Neuronal stem cell (in vitro differentiated cells): ENCODE results near the gene TBL2.

Experiments used
- DNase-seq: peaks from one replicate; pipeline ENCODE4 v3.0.0-alpha.2; 2013; ENCODE audit warnings: low spot score
- H2AFZ ChIP-seq: one replicate; pipeline ENCODE4 v1.6.1; 2013; ENCODE audit warnings: mild to moderate bottlenecking, low read length, inconsistent platforms
- H2AK5ac ChIP-seq: 2 replicates; pipeline ENCODE4 v1.6.1; 2013; ENCODE audit warnings: low read depth, mild to moderate bottlenecking, inconsistent platforms, low read length, moderate library complexity, mixed read lengths
- H2BK120ac ChIP-seq: 2 replicates; pipeline ENCODE4 v1.6.1; 2013; ENCODE audit warnings: low read depth, mild to moderate bottlenecking, inconsistent platforms, low read length, moderate library complexity, mixed read lengths
- H2BK12ac ChIP-seq: one replicate; pipeline ENCODE4 v1.6.1; 2013; ENCODE audit warnings: low read length, inconsistent platforms
- H2BK15ac ChIP-seq: 2 replicates; pipeline ENCODE4 v1.6.1; 2013; ENCODE audit warnings: mild to moderate bottlenecking, low read length, inconsistent platforms, mixed read lengths
- H2BK5ac ChIP-seq: one replicate; pipeline ENCODE4 v1.6.1; 2013; ENCODE audit warnings: inconsistent platforms, mild to moderate bottlenecking, low read length, moderate library complexity
- H3K14ac ChIP-seq: one replicate; pipeline ENCODE4 v1.6.1; 2013; ENCODE audit warnings: low read length, inconsistent platforms
- H3K18ac ChIP-seq: 2 replicates; pipeline ENCODE4 v1.6.1; 2013; ENCODE audit warnings: low read length, inconsistent platforms
- H3K23ac ChIP-seq: 2 replicates; pipeline ENCODE4 v1.6.1; 2013; ENCODE audit warnings: low read depth, mild to moderate bottlenecking, mixed read lengths, low read length, inconsistent platforms; ENCODE audit not compliant: poor library complexity
- H3K27ac ChIP-seq: replicated peaks from 3 replicates; pipeline ENCODE4 v1.5.1; 2013; ENCODE audit warnings: low read length, inconsistent platforms
- H3K27me3 ChIP-seq, 3 experiments: 2 replicates each; pipeline ENCODE4 v1.6.1; 2013; ENCODE audit warnings: low read length in 3 of 3, mild to moderate bottlenecking in 2 of 3, inconsistent platforms in 1 of 3, low read depth in 1 of 3, mixed read lengths in 1 of 3, moderate library complexity in 1 of 3; ENCODE audit not compliant: control insufficient read depth in 3 of 3, insufficient read depth in 3 of 3
- H3K36me3 ChIP-seq, 2 donors: replicated peaks in 1 of 2; 2 replicates each; pipeline ENCODE4 v1.6.1; 2013; ENCODE audit warnings: low read length in 2 of 2; ENCODE audit not compliant: control insufficient read depth in 2 of 2, insufficient read depth in 2 of 2
- H3K4ac ChIP-seq: 2 replicates; pipeline ENCODE4 v1.6.1; 2013; ENCODE audit warnings: inconsistent platforms, mild to moderate bottlenecking, low read length, moderate library complexity
- H3K4me1 ChIP-seq, 2 donors: 1 replicate in 1 of 2; 2 replicates in 1 of 2; pipeline ENCODE4 v1.6.1; 2013; ENCODE audit warnings: low read length in 2 of 2, low read depth in 1 of 2; ENCODE audit not compliant: control insufficient read depth in 2 of 2, insufficient read depth in 1 of 2
- H3K4me2 ChIP-seq: one replicate; pipeline ENCODE4 v1.6.1; 2013; ENCODE audit warnings: mild to moderate bottlenecking, low read length, inconsistent platforms; ENCODE audit not compliant: insufficient read depth, poor library complexity, severe bottlenecking
- H3K4me3 ChIP-seq, 2 donors: 2 replicates each; pipeline ENCODE4 v1.5.1; 2013; ENCODE audit warnings: low read length in 2 of 2, mild to moderate bottlenecking in 2 of 2, inconsistent platforms in 1 of 2, moderate library complexity in 1 of 2
- H3K79me1 ChIP-seq: one replicate; pipeline ENCODE4 v1.6.1; 2013; ENCODE audit warnings: low read depth, mild to moderate bottlenecking, inconsistent platforms, low read length, moderate library complexity
- H3K9ac ChIP-seq: one replicate; pipeline ENCODE4 v1.6.1; 2013; ENCODE audit warnings: mild to moderate bottlenecking, low read depth, low read length, inconsistent platforms; ENCODE audit not compliant: poor library complexity
- H3K9me3 ChIP-seq, 2 donors: replicated peaks in 1 of 2; 2 replicates each; pipeline versions ENCODE3 to v1.6.1; 2013; ENCODE audit warnings: low read length in 2 of 2, mild to moderate bottlenecking in 2 of 2, inconsistent platforms in 1 of 2, low read depth in 1 of 2, mixed read lengths in 1 of 2, moderate library complexity in 1 of 2; ENCODE audit not compliant: control insufficient read depth in 2 of 2, insufficient read depth in 1 of 2
- H4K8ac ChIP-seq: one replicate; pipeline ENCODE4 v1.6.1; 2013; ENCODE audit warnings: low read depth, mild to moderate bottlenecking, inconsistent platforms, low read length, moderate library complexity
- H4K91ac ChIP-seq: one replicate; pipeline ENCODE4 v1.6.1; 2013; ENCODE audit warnings: low read length, low read depth, mild to moderate bottlenecking, inconsistent platforms; ENCODE audit not compliant: poor library complexity
- WGBS, 2 donors: extraction: QIAGEN DNeasy Blood & Tissue Kit; methylation state at CpG; one replicate each; pipeline ENCODE4 v1.1.7; 2013; ENCODE audit warnings: missing lambda C conversion rate in 2 of 2, mixed read lengths in 1 of 2; ENCODE audit not compliant: insufficient read length in 2 of 2, insufficient replicate concordance in 1 of 2; ENCODE audit errors: extremely low coverage in 2 of 2; 5-methylcytosine and 5-hydroxymethylcytosine counted together

TBL2 gene

GRCh38 chr7:73521636-73522104 lies 56.7 kb downstream of the TBL2 start:
- H2AK5ac ChIP-seq: peak overlapping the region; percentile 75
- peaks cover 2 to 5% of the 10 kb centered on the region in 2 donors for H3K4me1 ChIP-seq
- H3K36me3 ChIP-seq: peaks cover 11 to 37% of the 10 kb centered on the region in 2 donors
- no peak overlapping the region for H3K4ac ChIP-seq
- H3K14ac ChIP-seq: peak overlapping the region; percentile 82
- peak overlapping the region; percentile 99 for H3K9ac ChIP-seq
- DNase-seq: peak; percentile 54
- H2BK12ac ChIP-seq: no peak overlapping the region
- H3K9me3 ChIP-seq: no peaks in the 10 kb centered on the region
- H3K79me1 ChIP-seq: peaks cover 2% of the 10 kb centered on the region
- peak overlapping the region; percentile 79 to 98 for H3K4me3 ChIP-seq
- H2BK15ac ChIP-seq: no peak overlapping the region
- no CpG with 5 or more reads among the region's 62 CpGs for WGBS, 2 donors
- H3K23ac ChIP-seq: peak overlapping the region; percentile 85
- no peak overlapping the region for H4K91ac ChIP-seq
- peak overlapping the region; percentile 88 for H2AFZ ChIP-seq
- peak overlapping the region; percentile 65 for H4K8ac ChIP-seq
- H3K27ac ChIP-seq: peak overlapping the region; percentile 99
- peak overlapping the region; percentile 45 for H3K4me2 ChIP-seq
- peak overlapping the region; percentile 87 for H2BK120ac ChIP-seq
- peak overlapping the region; percentile 93 for H2BK5ac ChIP-seq
- peak overlapping the region; percentile 100 for H3K18ac ChIP-seq
- no peaks in the 10 kb centered on the region for H3K27me3 ChIP-seq

GRCh38 chr7:73520673-73521635 lies 57.4 kb downstream of the TBL2 start:
- no peak overlapping the region for H2BK120ac ChIP-seq
- no peak overlapping the region for H4K91ac ChIP-seq
- peak overlapping the region; percentile 100 for H3K18ac ChIP-seq
- peak overlapping the region; percentile 88 for H2AFZ ChIP-seq
- H4K8ac ChIP-seq: peak overlapping the region; percentile 65
- peak overlapping the region; percentile 75 for H2AK5ac ChIP-seq
- no peak overlapping the region for H2BK12ac ChIP-seq
- H3K14ac ChIP-seq: peak overlapping the region; percentile 21
- no peaks in the 10 kb centered on the region for H3K27me3 ChIP-seq
- no peaks in the 10 kb centered on the region for H3K9me3 ChIP-seq
- H3K27ac ChIP-seq: peak overlapping the region; percentile 99
- DNase-seq: no peak
- H3K23ac ChIP-seq: peak overlapping the region; percentile 80
- H2BK15ac ChIP-seq: no peak overlapping the region
- H3K4me3 ChIP-seq: peak overlapping the region; percentile 79 to 98
- peak overlapping the region; percentile 51 for H3K4me2 ChIP-seq
- peaks cover 11 to 44% of the 10 kb centered on the region in 2 donors for H3K36me3 ChIP-seq
- H3K4me1 ChIP-seq: peaks cover 2 to 5% of the 10 kb centered on the region in 2 donors
- no CpG with 5 or more reads among the region's 36 CpGs for WGBS, 2 donors
- H3K9ac ChIP-seq: peak overlapping the region; percentile 99
- H3K4ac ChIP-seq: no peak overlapping the region
- H3K79me1 ChIP-seq: peaks cover 2% of the 10 kb centered on the region
- H2BK5ac ChIP-seq: peak overlapping the region; percentile 93

GRCh38 chr7:73519867-73520672 lies 58.3 kb downstream of the TBL2 start:
- Histone ChIP-seq H3K9me3 (no peaks in the 10 kb centered on the region), H3K9ac (peak overlapping the region; percentile 45), H3K27me3 (no peaks in the 10 kb centered on the region), H3K36me3 (peaks cover 17 to 53% of the 10 kb centered on the region in 2 donors), H3K23ac (no peak overlapping the region), H3K4me2 (peak overlapping the region; percentile 51), H3K27ac (no peak overlapping the region), H4K8ac (no peak overlapping the region), H3K4me1 (peaks cover 2 to 5% of the 10 kb centered on the region in 2 donors), H3K14ac (no peak overlapping the region), H2BK120ac (no peak overlapping the region), H2AFZ (no peak overlapping the region), H3K18ac (no peak overlapping the region), H2BK5ac (no peak overlapping the region), H2BK12ac (no peak overlapping the region), H3K4ac (no peak overlapping the region), H2AK5ac (no peak overlapping the region), H2BK15ac (no peak overlapping the region), H4K91ac (no peak overlapping the region), H3K79me1 (peaks cover 5% of the 10 kb centered on the region), H3K4me3 (peak overlapping the region; percentile 76 to 79)
- no CpG with 5 or more reads among the region's 18 CpGs for WGBS, 2 donors
- no peak for DNase-seq
